Kidney epithelial cell (primary cell): ENCODE results near the gene EREG. TPM values are rescaled to one million over a fixed set of nuclear protein-coding genes. Genes with fewer than 3 reads are reported as not detected.

ENCODE experiments used
- DNase-seq: peaks from one replicate; pipeline ENCODE4 v3.0.0-alpha.2; 2010; ENCODE audit warnings: low read depth
- H3K27me3 ChIP-seq: 2 replicates; pipeline ENCODE4 v1.6.0; 2011; ENCODE audit warnings: low read length; ENCODE audit not compliant: control insufficient read depth, insufficient read depth
- H3K36me3 ChIP-seq: 2 replicates; pipeline ENCODE4 v1.5.1; 2011; ENCODE audit warnings: low read length; ENCODE audit not compliant: control insufficient read depth, insufficient read depth
- H3K4me3 ChIP-seq: 2 replicates; pipeline ENCODE4 v1.5.1; 2011; ENCODE audit warnings: low read depth, mild to moderate bottlenecking, control low read depth, low read length
- total RNA-seq: library from RNA; depleted of rRNA; stranded (reverse); fragments of >200 nt; gene quantifications from 2 replicates; pipeline ENCODE4 v1.2.3, GENCODE V29; 2015
- TF ChIP-seq, protein P1 (sequence below): IDR thresholded peaks from 2 replicates; pipeline ENCODE4 v1.5.1; 2011; ENCODE audit warnings: mild to moderate bottlenecking, moderate library complexity, low read length, control low read depth, inconsistent platforms; ENCODE audit not compliant: insufficient read depth, poor library complexity, severe bottlenecking

The EREG gene
- total RNA-seq, 1 donor from 2014 or later = 7.5 TPM

DNA sequence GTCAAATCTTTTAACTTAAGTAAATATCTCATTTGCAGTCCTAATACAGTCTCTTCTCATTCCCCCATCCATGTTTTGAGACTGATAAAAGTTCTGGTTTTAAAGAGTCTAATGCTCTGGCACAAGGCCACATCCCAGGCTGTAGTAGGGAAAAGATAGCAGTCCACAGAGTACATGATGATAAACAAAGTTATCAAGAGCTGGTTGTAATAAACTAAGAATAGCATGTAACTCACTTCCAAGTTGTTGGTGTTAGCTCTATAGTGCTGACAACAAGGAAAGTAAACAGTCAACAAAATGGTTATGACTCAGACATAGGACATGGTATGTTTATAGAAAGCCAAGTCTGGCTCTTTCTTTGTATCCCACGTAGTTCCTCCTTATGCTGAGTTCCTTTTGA, 58.2 kb downstream of the EREG start:
- no peak for DNase-seq
- TF ChIP-seq, protein P1, sequence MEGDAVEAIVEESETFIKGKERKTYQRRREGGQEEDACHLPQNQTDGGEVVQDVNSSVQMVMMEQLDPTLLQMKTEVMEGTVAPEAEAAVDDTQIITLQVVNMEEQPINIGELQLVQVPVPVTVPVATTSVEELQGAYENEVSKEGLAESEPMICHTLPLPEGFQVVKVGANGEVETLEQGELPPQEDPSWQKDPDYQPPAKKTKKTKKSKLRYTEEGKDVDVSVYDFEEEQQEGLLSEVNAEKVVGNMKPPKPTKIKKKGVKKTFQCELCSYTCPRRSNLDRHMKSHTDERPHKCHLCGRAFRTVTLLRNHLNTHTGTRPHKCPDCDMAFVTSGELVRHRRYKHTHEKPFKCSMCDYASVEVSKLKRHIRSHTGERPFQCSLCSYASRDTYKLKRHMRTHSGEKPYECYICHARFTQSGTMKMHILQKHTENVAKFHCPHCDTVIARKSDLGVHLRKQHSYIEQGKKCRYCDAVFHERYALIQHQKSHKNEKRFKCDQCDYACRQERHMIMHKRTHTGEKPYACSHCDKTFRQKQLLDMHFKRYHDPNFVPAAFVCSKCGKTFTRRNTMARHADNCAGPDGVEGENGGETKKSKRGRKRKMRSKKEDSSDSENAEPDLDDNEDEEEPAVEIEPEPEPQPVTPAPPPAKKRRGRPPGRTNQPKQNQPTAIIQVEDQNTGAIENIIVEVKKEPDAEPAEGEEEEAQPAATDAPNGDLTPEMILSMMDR = no peak
- H3K36me3 ChIP-seq = no peaks in the 10 kb centered on the region
- no peak overlapping the region for H3K4me3 ChIP-seq
- H3K27me3 ChIP-seq = no peaks in the 10 kb centered on the region

DNA sequence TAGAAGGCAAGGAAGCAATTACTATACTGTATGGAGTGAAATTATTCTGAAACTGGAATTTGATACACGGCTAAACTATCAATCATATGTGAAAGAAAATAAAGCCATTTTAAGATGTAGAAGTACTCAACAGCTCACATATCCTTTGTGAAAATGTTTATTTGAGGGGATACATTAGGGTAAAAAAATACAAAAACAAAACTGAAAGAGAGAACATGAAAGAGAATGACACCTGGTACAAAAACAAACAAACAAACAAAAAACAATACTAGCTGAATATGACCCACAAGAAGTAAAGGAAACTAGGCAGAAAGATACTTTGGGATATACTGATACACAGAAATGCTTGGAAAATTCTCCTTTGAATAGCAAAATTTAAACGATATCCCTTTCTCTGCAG, 59.2 kb downstream of the EREG start:
- Histone ChIP-seq H3K27me3 (no peaks in the 10 kb centered on the region), H3K36me3 (no peaks in the 10 kb centered on the region), H3K4me3 (no peak overlapping the region)
- TF ChIP-seq, protein P1 = no peak
- no peak for DNase-seq

DNA sequence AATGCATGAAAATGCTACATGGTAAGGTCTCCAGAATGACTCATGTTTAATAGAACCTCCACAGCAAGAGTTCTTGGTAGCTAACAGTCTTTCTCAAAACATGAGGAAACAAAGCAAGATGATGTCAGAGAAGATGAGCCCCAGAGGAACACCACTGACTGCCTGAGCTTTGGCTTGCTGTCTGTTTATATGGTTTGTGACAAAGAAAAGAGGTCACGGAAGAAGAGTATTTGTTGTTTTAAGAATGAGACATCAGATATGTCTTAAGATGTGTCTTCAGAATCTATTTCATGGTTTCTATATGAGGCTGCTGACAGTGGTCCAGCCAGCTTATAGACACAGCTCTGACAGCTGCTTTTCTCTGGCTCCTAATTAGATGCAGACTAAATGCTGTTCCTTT, 61.2 kb downstream of the EREG start:
- TF ChIP-seq, protein P1 = no peak

DNA sequence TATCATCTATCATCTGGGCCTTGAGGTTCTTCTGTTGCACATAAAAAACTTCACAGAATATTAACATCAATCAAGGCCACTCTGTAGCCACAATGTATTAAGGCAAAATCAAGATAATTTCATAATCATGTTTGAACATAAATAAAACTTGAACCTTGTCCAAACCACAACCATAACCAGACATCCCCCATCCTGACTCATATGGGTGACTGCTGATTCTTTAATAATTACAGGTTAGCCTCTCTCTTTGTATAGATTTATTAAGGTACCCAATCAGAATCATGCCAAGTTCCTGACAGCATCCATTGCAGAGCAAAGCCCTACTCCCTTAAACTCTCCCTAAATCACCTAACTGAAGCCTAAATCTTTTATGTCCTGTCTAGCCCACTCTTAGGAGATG, 63.3 kb downstream of the EREG start:
- no peak for DNase-seq
- TF ChIP-seq, protein P1 = no peak
- no peak overlapping the region for H3K4me3 ChIP-seq

More for the DNA sequence above, 61.2 kb downstream of the EREG start:
- Histone ChIP-seq H3K4me3 (no peak overlapping the region), H3K27me3 (no peaks in the 10 kb centered on the region), H3K36me3 (no peaks in the 10 kb centered on the region)
- no peak for DNase-seq

DNA sequence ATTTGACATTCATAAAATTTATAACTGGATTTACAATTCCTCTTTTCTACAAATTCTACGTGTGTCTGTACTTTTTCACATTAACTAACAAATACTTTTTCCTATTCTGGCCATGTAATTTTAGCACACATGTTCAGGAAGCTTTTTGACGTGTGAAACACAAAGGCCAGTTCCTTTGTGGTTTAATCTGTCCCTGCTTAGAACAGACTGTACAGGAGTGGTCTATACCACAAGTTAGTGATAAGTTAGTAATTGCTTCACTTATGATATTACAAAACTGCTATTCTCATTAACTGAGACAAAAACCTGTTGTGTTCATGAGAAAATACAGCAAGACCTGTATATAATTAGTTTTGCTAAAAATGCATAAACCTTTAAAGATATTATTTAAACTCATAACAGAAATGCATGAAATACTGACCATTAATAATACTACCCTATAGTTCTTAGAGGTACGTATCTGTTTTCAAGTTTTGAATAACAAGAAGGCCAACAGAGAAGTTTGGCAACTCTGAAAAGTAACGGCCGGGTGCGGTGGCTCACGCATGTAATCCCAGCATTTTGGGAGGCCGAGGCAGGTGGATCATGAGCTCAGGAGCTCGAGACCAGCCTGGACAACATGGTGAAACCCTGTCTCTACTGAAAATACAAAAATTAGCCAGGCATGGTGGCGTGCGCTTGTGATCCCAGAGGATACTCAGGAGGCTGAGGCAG, 66.3 kb downstream of the EREG start:
- no peaks in the 10 kb centered on the region for H3K27me3 ChIP-seq
- H3K4me3 ChIP-seq = no peak overlapping the region
- DNase-seq = no peak
- no peaks in the 10 kb centered on the region for H3K36me3 ChIP-seq
- TF ChIP-seq, protein P1 = no peak

More for the DNA sequence above, 63.3 kb downstream of the EREG start:
- Histone ChIP-seq H3K27me3 (no peaks in the 10 kb centered on the region), H3K36me3 (no peaks in the 10 kb centered on the region)

DNA sequence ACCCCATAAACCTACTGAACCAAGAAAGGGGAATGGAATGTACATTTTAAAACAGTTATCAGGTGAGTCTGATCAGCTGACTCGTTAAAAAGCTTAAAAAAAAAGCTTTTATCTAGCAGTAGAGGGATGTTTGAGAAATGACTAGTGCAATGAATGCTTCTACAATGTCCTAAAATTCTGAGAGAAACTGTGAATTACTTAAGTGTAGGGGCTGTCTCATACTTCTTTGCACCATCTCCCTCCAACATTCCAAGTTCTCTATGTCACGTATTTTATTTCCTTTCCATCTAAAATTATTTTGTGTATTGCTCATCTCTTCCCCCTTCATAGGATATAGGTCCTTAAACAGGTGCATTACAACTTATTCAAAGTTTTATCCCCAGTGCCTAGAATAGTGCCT, 68.1 kb downstream of the EREG start:
- Histone ChIP-seq H3K27me3 (no peaks in the 10 kb centered on the region), H3K4me3 (no peak overlapping the region), H3K36me3 (no peaks in the 10 kb centered on the region)
- TF ChIP-seq, protein P1 = no peak
- DNase-seq = no peak
